PFSK-1 (cell line): ENCODE results near the gene GJA9.

ENCODE experiments used
- POLR2AphosphoS5 ChIP-seq: IDR thresholded peaks from 2 replicates; pipeline ENCODE4 v1.6.1; 2012; ENCODE audit warnings: low read depth, mild to moderate bottlenecking, control low read depth, low read length, moderate library complexity
- SIN3A ChIP-seq: IDR thresholded peaks from 2 replicates; pipeline ENCODE4 v1.6.1; 2012; ENCODE audit warnings: mild to moderate bottlenecking, low read length, moderate library complexity, borderline replicate concordance; ENCODE audit not compliant: insufficient read depth
- TAF1 ChIP-seq: IDR thresholded peaks from 2 replicates; pipeline ENCODE4 v1.6.1; 2012; ENCODE audit warnings: low read length, control low read depth, borderline replicate concordance; ENCODE audit not compliant: insufficient read depth
- TF ChIP-seq, protein P1 (sequence below), 2 experiments: IDR thresholded peaks; 2 replicates each; pipeline versions ENCODE4 v1.6.1 to v1.8.0; 2011 to 2012; ENCODE audit warnings: low read depth in 2 of 2, low read length in 2 of 2, control low read depth in 1 of 2, inconsistent platforms in 1 of 2, mild to moderate bottlenecking in 1 of 2, moderate library complexity in 1 of 2; ENCODE audit not compliant: insufficient read depth in 1 of 2

DNA sequence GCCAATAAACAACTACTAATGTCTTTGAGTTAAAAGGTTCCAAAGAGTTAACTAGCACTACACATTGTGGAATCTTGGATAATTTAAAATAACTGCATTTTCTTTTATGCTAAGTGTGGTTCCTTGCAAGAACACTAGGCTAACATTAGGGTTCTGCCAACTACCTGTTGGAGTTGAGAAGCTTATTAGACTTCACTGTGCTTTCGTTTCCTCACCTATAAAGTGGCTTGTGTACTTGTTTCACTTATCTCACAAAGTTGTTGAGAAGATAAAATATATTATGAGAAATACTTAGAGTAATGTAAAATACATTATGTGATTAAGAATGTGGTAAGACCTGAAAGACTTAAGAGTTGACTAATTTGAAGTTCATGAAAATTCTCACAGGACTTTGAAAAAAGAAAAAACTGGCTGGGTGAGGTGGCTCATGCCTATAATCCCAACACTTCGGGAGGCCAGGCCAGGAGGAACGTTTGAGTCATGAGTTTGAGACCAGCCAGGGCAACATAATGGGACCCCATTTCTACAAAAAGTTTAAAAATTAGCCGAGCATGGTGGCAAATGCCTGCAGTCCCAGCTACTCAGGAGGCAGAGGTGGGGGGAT lies 16.2 kb downstream of the GJA9 start:
- TF ChIP-seq, protein P1, sequence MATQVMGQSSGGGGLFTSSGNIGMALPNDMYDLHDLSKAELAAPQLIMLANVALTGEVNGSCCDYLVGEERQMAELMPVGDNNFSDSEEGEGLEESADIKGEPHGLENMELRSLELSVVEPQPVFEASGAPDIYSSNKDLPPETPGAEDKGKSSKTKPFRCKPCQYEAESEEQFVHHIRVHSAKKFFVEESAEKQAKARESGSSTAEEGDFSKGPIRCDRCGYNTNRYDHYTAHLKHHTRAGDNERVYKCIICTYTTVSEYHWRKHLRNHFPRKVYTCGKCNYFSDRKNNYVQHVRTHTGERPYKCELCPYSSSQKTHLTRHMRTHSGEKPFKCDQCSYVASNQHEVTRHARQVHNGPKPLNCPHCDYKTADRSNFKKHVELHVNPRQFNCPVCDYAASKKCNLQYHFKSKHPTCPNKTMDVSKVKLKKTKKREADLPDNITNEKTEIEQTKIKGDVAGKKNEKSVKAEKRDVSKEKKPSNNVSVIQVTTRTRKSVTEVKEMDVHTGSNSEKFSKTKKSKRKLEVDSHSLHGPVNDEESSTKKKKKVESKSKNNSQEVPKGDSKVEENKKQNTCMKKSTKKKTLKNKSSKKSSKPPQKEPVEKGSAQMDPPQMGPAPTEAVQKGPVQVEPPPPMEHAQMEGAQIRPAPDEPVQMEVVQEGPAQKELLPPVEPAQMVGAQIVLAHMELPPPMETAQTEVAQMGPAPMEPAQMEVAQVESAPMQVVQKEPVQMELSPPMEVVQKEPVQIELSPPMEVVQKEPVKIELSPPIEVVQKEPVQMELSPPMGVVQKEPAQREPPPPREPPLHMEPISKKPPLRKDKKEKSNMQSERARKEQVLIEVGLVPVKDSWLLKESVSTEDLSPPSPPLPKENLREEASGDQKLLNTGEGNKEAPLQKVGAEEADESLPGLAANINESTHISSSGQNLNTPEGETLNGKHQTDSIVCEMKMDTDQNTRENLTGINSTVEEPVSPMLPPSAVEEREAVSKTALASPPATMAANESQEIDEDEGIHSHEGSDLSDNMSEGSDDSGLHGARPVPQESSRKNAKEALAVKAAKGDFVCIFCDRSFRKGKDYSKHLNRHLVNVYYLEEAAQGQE (IDR thresholded peaks at IDR 0.05; ENCODE audit: insufficient read depth in 1 of 2, low read depth in 2 of 2, low read length in 2 of 2): no peak
- TF ChIP-seq POLR2AphosphoS5: no peak
- TF ChIP-seq SIN3A: no peak
- TF ChIP-seq TAF1: no peak
